Subcutaneous adipose tissue (tissue), 4 donors: ENCODE data around the gene ACACB. TPM values are rescaled to one million over a fixed set of nuclear protein-coding genes. Genes with fewer than 3 reads are reported as not detected.

ENCODE experiments used
- CTCF ChIP-seq: fragments of 450-650 bp; IDR thresholded peaks from one replicate; pipeline ENCODE4 v1.5.1; 2016; ENCODE audit warnings: low read depth, mild to moderate bottlenecking, control low read depth, antibody characterized with exemption, moderate library complexity
- total RNA-seq, 4 donors: library from RNA; depleted of rRNA; stranded (reverse); fragments of >200 nt; gene quantifications; one replicate each; pipeline ENCODE4 v1.1.0, GENCODE V29; 2016

ACACB gene
- total RNA-seq, 4 donors from 2014 or later, result 798 to 3,288 (median 1,277) TPM

- TF ChIP-seq CTCF, result no peak
Measured at GRCh38 chr12:109264943-109265650, 148.7 kb downstream of the ACACB start.

GRCh38 chr12:109266106-109266879 lies 149.9 kb downstream of the ACACB start:
- no peak for TF ChIP-seq CTCF

- TF ChIP-seq CTCF, result no peak
Measured at GRCh38 chr12:109267361-109267760, 151.0 kb downstream of the ACACB start.

GRCh38 chr12:109268896-109269295 lies 152.5 kb downstream of the ACACB start:
- no peak for TF ChIP-seq CTCF

- no peak for TF ChIP-seq CTCF
Measured at GRCh38 chr12:109269428-109269827, 153.0 kb downstream of the ACACB start.

GRCh38 chr12:109270494-109270893 lies 154.1 kb downstream of the ACACB start:
- no peak for TF ChIP-seq CTCF

- no peak for TF ChIP-seq CTCF
Measured at GRCh38 chr12:109271418-109271817, 155.0 kb downstream of the ACACB start.
